IMR-90 (cell line): ENCODE data around the gene EPSTI1.

Source experiments
- CEBPB ChIP-seq: IDR thresholded peaks from 2 replicates; pipeline ENCODE4 v1.6.1; 2012; ENCODE audit warnings: low read depth, low read length, improper control_type of control experiment
- CHD1 ChIP-seq: IDR thresholded peaks from 2 replicates; pipeline ENCODE4 v1.6.1; 2012; ENCODE audit warnings: low read depth, low read length, improper control_type of control experiment
- FOS ChIP-seq: fragments of 150-350 bp; IDR thresholded peaks from 2 replicates; pipeline ENCODE4 v1.6.1; 2016; ENCODE audit warnings: low read depth, low read length
- POLR2A ChIP-seq: IDR thresholded peaks from 2 replicates; pipeline ENCODE4 v1.6.1; 2012; ENCODE audit warnings: mild to moderate bottlenecking, low read depth, low read length
- RAD21 ChIP-seq: IDR thresholded peaks from 2 replicates; pipeline ENCODE4 v1.6.1; 2012; ENCODE audit warnings: low read length, improper control_type of control experiment
- SMC3 ChIP-seq: fragments of 150-350 bp; IDR thresholded peaks from 2 replicates; pipeline ENCODE4 v1.6.1; 2016; ENCODE audit warnings: low read depth, mild to moderate bottlenecking, antibody characterized with exemption, low read length, moderate library complexity
- TF ChIP-seq, protein P1 (sequence below): conservative IDR thresholded peaks from 2 replicates; pipeline ENCODE4 v1.5.1; 2012; ENCODE audit warnings: mild to moderate bottlenecking, low read depth, low read length, improper control_type of control experiment
- TF ChIP-seq, protein P2 (sequence below): fragments of 150-350 bp; IDR thresholded peaks from 2 replicates; pipeline ENCODE4 v1.6.1; 2016; ENCODE audit warnings: low read depth, mild to moderate bottlenecking, low read length, moderate library complexity, borderline replicate concordance

DNA sequence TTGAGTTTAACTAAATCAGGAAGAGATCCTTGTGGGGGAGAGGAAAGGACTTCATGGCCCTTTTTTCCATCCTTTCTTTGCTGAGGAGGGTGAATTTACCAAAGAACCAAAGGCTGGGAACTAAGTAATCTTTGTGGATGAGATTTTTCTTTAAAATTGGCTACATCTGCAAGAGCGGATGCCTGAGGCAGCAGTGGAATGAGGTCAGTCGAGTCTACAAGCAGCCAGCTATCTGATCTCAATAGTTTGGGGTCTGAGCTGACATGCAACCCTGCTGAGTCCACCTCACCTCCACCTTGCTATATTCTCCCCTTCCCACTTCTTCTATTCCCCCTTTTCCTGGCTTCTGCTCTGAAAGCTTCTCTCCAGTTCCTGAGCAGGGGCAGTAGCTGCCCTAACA, 27.8 kb upstream of the EPSTI1 start:
- TF ChIP-seq, protein P1, sequence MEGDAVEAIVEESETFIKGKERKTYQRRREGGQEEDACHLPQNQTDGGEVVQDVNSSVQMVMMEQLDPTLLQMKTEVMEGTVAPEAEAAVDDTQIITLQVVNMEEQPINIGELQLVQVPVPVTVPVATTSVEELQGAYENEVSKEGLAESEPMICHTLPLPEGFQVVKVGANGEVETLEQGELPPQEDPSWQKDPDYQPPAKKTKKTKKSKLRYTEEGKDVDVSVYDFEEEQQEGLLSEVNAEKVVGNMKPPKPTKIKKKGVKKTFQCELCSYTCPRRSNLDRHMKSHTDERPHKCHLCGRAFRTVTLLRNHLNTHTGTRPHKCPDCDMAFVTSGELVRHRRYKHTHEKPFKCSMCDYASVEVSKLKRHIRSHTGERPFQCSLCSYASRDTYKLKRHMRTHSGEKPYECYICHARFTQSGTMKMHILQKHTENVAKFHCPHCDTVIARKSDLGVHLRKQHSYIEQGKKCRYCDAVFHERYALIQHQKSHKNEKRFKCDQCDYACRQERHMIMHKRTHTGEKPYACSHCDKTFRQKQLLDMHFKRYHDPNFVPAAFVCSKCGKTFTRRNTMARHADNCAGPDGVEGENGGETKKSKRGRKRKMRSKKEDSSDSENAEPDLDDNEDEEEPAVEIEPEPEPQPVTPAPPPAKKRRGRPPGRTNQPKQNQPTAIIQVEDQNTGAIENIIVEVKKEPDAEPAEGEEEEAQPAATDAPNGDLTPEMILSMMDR, result no peak
- TF ChIP-seq POLR2A (no peak), CHD1 (no peak), CEBPB (no peak), FOS (no peak), SMC3 (no peak), RAD21 (no peak)
- TF ChIP-seq, protein P2, sequence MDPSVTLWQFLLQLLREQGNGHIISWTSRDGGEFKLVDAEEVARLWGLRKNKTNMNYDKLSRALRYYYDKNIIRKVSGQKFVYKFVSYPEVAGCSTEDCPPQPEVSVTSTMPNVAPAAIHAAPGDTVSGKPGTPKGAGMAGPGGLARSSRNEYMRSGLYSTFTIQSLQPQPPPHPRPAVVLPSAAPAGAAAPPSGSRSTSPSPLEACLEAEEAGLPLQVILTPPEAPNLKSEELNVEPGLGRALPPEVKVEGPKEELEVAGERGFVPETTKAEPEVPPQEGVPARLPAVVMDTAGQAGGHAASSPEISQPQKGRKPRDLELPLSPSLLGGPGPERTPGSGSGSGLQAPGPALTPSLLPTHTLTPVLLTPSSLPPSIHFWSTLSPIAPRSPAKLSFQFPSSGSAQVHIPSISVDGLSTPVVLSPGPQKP, result no peak
